B cell (primary cell): Measurements from ENCODE around the gene NRIP2. TPM values are rescaled to one million over a fixed set of nuclear protein-coding genes. Genes with fewer than 3 reads are reported as not detected.

Experiments
- ATAC-seq: fragments of 200-7000 bp; cut with Tn5 transposase; one replicate; pipeline ENCODE4 v1.10.0; 2021; ENCODE audit warnings: low read depth, mild to moderate bottlenecking, moderate number of reproducible peaks, moderate library complexity
- CTCF ChIA-PET: fragments of 350-600 bp; sonication (Branson Sonifier 250); formaldehyde crosslinking; loops from one replicate; lab custom pipeline; 2021; ENCODE audit warnings: antibody characterized with exemption, inconsistent platforms; lab: Charles Lee
- POLR2A ChIA-PET: fragments of 350-600 bp; sonication (Branson Sonifier 250); formaldehyde crosslinking; loops from one replicate; lab custom pipeline; 2021; ENCODE audit warnings: antibody characterized with exemption; lab: Charles Lee
- DNase-seq: peaks from one replicate; pipeline ENCODE4 v3.0.0; 2013
- H2AFZ ChIP-seq: 2 replicates; pipeline ENCODE4 v1.6.1; 2012; ENCODE audit warnings: mild to moderate bottlenecking, low read depth, low read length; ENCODE audit not compliant: insufficient read depth, poor library complexity, severe bottlenecking
- H3K27ac ChIP-seq, 2 donors: 1 replicate in 1 of 2; 2 replicates in 1 of 2; pipeline ENCODE4 v1.5.1; 2012 to 2013; ENCODE audit warnings: low read length in 2 of 2, mild to moderate bottlenecking in 2 of 2, moderate library complexity in 1 of 2
- H3K27me3 ChIP-seq, 4 experiments: fragments of 200-600 bp in 1 of 4; sonication (generic) in 1 of 4; replicated peaks in 1 of 4; 1 replicate in 2 of 4; 2 replicates in 2 of 4; pipeline versions ENCODE4 v1.6.1 to v1.7.0; 2013 to 2016; ENCODE audit warnings: low read length in 3 of 4, mild to moderate bottlenecking in 2 of 4, mixed read lengths in 1 of 4, moderate library complexity in 1 of 4; ENCODE audit not compliant: insufficient read depth in 4 of 4, control insufficient read depth in 3 of 4; ENCODE audit errors: control extremely low read depth in 1 of 4
- H3K36me3 ChIP-seq, 2 experiments: replicated peaks in 1 of 2; 1 replicate in 1 of 2; 2 replicates in 1 of 2; pipeline versions ENCODE4 v1.6.1 to v1.7.1; 2013; ENCODE audit warnings: low read length in 1 of 2; ENCODE audit not compliant: insufficient read depth in 2 of 2, control insufficient read depth in 1 of 2; ENCODE audit errors: control extremely low read depth in 1 of 2, extremely low read depth in 1 of 2
- H3K4me1 ChIP-seq, 2 donors: fragments of 200-600 bp in 1 of 2; sonication (generic) in 1 of 2; 1 replicate in 1 of 2; 2 replicates in 1 of 2; pipeline versions ENCODE4 v1.5.1 to v1.6.1; 2013 to 2017; ENCODE audit warnings: low read length in 2 of 2; ENCODE audit not compliant: control insufficient read depth in 2 of 2, insufficient read depth in 2 of 2
- H3K4me2 ChIP-seq: replicated peaks from 2 replicates; pipeline ENCODE3; 2012; ENCODE audit warnings: mild to moderate bottlenecking, low read depth, low read length; ENCODE audit not compliant: poor library complexity, severe bottlenecking
- H3K4me3 ChIP-seq, 5 experiments: fragments of 200-600 bp in 1 of 5; sonication (generic) in 1 of 5; 1 replicate in 3 of 5; 2 replicates in 2 of 5; pipeline versions ENCODE4 v1.5.1 to v1.7.0; 2011 to 2016; ENCODE audit warnings: low read length in 4 of 5, mild to moderate bottlenecking in 4 of 5, low read depth in 2 of 5, control low read depth in 1 of 5, moderate library complexity in 1 of 5; ENCODE audit not compliant: insufficient read depth in 1 of 5; ENCODE audit errors: control extremely low read depth in 1 of 5, extremely low read depth in 1 of 5
- H3K79me2 ChIP-seq: fragments of 200-600 bp; sonication (generic); one replicate; pipeline ENCODE4 v1.6.0; 2016; ENCODE audit warnings: low read length; ENCODE audit not compliant: control insufficient read depth, insufficient read depth
- H3K9ac ChIP-seq: fragments of 200-600 bp; sonication (generic); 2 replicates; pipeline ENCODE4 v1.6.1; 2017; ENCODE audit warnings: mild to moderate bottlenecking, low read length, moderate library complexity
- H3K9me3 ChIP-seq, 3 donors: one replicate each; pipeline versions ENCODE4 v1.6.1 to v1.7.1; 2013; ENCODE audit warnings: low read length in 2 of 3; ENCODE audit not compliant: control insufficient read depth in 2 of 3, insufficient read depth in 1 of 3; ENCODE audit errors: control extremely low read depth in 1 of 3
- H4K20me1 ChIP-seq: 2 replicates; pipeline ENCODE4 v1.6.0; 2012; ENCODE audit warnings: mild to moderate bottlenecking, low read length; ENCODE audit not compliant: insufficient read depth, control insufficient read depth, poor library complexity, severe bottlenecking
- H3K27ac Mint-ChIP-seq: one replicate; pipeline ENCODE4 v1.8.0; 2021; ENCODE audit warnings: mixed read lengths
- H3K27me3 Mint-ChIP-seq: one replicate; pipeline ENCODE4 v1.8.0; 2021; ENCODE audit warnings: mixed read lengths
- H3K4me1 Mint-ChIP-seq: one replicate; pipeline ENCODE4 v1.8.0; 2021; ENCODE audit warnings: mixed read lengths
- H3K4me3 Mint-ChIP-seq: one replicate; pipeline ENCODE4 v1.8.0; 2021; ENCODE audit warnings: mixed read lengths
- H3K9me3 Mint-ChIP-seq: one replicate; pipeline ENCODE4 v1.8.0; 2022; ENCODE audit warnings: mixed read lengths; ENCODE audit not compliant: insufficient read depth
- EZH2 ChIP-seq: IDR thresholded peaks from 2 replicates; pipeline ENCODE4 v1.6.1; 2012; ENCODE audit warnings: borderline replicate concordance, low read depth, mild to moderate bottlenecking, moderate library complexity, low read length; ENCODE audit not compliant: insufficient read depth, poor library complexity, severe bottlenecking
- WGBS: methylation state at CpG from one replicate; pipeline ENCODE4 v1.1.5; 2013; ENCODE audit warnings: missing lambda C conversion rate; ENCODE audit not compliant: insufficient coverage; 5-methylcytosine and 5-hydroxymethylcytosine counted together
- intact Hi-C: fragments of 100-400 bp; cut with micrococcal nuclease; formaldehyde crosslinking; loops from one replicate; pipeline ENCODE4 v1.10.0; 2022
- polyA plus RNA-seq: library from polyadenylated mRNA; depleted of rRNA; stranded (reverse); fragments of >200 nt; gene quantifications from 2 replicates; pipeline ENCODE4 v1.2.3, GENCODE V29; 2012
- total RNA-seq, 2 donors: library from RNA; stranded (reverse); fragments of 120-200 nt in 1 of 2; gene quantifications; 1 replicate in 1 of 2; 2 replicates in 1 of 2; pipeline versions ENCODE4 v1.2.3 to v1.2.4, GENCODE V29; 2013 to 2022
- TF ChIP-seq, protein P1 (sequence below): fragments of 200-600 bp; IDR thresholded peaks from one replicate; pipeline ENCODE4 v1.8.0; 2022; ENCODE audit warnings: antibody characterized with exemption, mild to moderate bottlenecking

Gene NRIP2
- total and polyA plus RNA-seq, 2 donors (not counting 1 experiment from before 2014, with no cell fraction given): not detected

DNA sequence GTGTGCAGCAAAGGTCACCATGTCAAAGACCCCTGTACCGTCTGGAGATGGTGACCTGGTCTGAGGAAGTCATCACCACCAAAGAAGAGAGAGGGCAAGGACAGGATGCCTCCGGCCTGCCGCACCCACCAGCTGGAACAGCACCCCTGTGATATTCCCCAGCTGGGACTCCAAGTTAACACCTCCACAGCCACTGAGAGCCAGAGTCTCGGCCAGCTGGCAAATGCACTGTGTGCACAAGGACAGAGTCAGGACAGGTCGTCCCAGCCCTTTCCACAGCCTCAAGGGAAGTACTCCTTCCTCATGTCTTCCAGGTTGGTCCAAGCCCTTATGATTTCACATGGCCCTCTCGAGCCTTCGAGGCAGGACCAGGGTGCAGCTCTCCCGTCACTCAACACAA lies 59.4 kb downstream of the NRIP2 start:
- WGBS: 90% methylated on average over 5 of the region's 8 CpGs
- ChIA-PET CTCF (no interaction called here), POLR2A (no interaction called here)
- H3K4me1 Mint-ChIP-seq: no peaks in the 10 kb centered on the region
- H3K9me3 Mint-ChIP-seq: no peaks in the 10 kb centered on the region
- Histone ChIP-seq H3K4me1 (no peaks in the 10 kb centered on the region), H3K36me3 (no peaks in the 10 kb centered on the region), H2AFZ (no peak overlapping the region), H3K27me3 (no peaks in the 10 kb centered on the region), H3K4me3 (no peak overlapping the region), H4K20me1 (no peaks in the 10 kb centered on the region), H3K9ac (no peak overlapping the region), H3K79me2 (no peaks in the 10 kb centered on the region), H3K27ac (no peak overlapping the region), H3K4me2 (no peak overlapping the region), H3K9me3 (peaks cover 0 to under 1% (median 0%) of the 10 kb centered on the region in 3 donors)
- H3K4me3 Mint-ChIP-seq: no peak overlapping the region
- ATAC-seq (no peak), DNase-seq (no peak)
- peaks cover 5% of the 10 kb centered on the region for H3K27me3 Mint-ChIP-seq
- intact Hi-C loops: no loop called here
- no peak overlapping the region for H3K27ac Mint-ChIP-seq
- TF ChIP-seq EZH2: no peak
- TF ChIP-seq, protein P1, sequence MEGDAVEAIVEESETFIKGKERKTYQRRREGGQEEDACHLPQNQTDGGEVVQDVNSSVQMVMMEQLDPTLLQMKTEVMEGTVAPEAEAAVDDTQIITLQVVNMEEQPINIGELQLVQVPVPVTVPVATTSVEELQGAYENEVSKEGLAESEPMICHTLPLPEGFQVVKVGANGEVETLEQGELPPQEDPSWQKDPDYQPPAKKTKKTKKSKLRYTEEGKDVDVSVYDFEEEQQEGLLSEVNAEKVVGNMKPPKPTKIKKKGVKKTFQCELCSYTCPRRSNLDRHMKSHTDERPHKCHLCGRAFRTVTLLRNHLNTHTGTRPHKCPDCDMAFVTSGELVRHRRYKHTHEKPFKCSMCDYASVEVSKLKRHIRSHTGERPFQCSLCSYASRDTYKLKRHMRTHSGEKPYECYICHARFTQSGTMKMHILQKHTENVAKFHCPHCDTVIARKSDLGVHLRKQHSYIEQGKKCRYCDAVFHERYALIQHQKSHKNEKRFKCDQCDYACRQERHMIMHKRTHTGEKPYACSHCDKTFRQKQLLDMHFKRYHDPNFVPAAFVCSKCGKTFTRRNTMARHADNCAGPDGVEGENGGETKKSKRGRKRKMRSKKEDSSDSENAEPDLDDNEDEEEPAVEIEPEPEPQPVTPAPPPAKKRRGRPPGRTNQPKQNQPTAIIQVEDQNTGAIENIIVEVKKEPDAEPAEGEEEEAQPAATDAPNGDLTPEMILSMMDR: no peak

Other genes starting within 250 kb of the NRIP2 start
- gene FKBP4, start 40.1 kb downstream of the NRIP2 start, total RNA-seq: 56.7 and 57.5 TPM in 2 replicates
- gene FKBP4, start 40.1 kb downstream of the NRIP2 start, polyA plus RNA-seq: 19.3 and 28.1 TPM in 2 replicates
- 137 and 145 TPM in 2 replicates for gene ITFG2, start 22.4 kb downstream of the NRIP2 start, total RNA-seq
- 73.0 and 88.2 TPM in 2 replicates for gene ITFG2, start 22.4 kb downstream of the NRIP2 start, polyA plus RNA-seq
- not detected in 2 replicates for gene TEX52, start 22.0 kb upstream of the NRIP2 start, total RNA-seq
- gene TEX52, start 22.0 kb upstream of the NRIP2 start, polyA plus RNA-seq: not detected in 2 replicates
- gene FOXM1, start 42.1 kb upstream of the NRIP2 start, total RNA-seq: 0.51 and 0.84 TPM in 2 replicates
- gene FOXM1, start 42.1 kb upstream of the NRIP2 start, polyA plus RNA-seq: 0.67 and 0.74 TPM in 2 replicates
- gene RHNO1, start 42.2 kb upstream of the NRIP2 start, total RNA-seq: 13.5 and 15.0 TPM in 2 replicates
- gene RHNO1, start 42.2 kb upstream of the NRIP2 start, polyA plus RNA-seq: 12.8 and 13.3 TPM in 2 replicates
- gene TULP3, start 55.9 kb upstream of the NRIP2 start, total RNA-seq: 8.1 and 8.3 TPM in 2 replicates
- 9.2 and 12.3 TPM in 2 replicates for gene TULP3, start 55.9 kb upstream of the NRIP2 start, polyA plus RNA-seq
- not detected in 2 replicates for gene TEAD4, start 124.4 kb upstream of the NRIP2 start, total RNA-seq
- gene TEAD4, start 124.4 kb upstream of the NRIP2 start, polyA plus RNA-seq: not detected in 2 replicates
- 0.37 and 0.49 TPM in 2 replicates for gene TSPAN9, start 242.3 kb upstream of the NRIP2 start, total RNA-seq
- gene TSPAN9, start 242.3 kb upstream of the NRIP2 start, polyA plus RNA-seq: 0.15 and 0.56 TPM in 2 replicates